ENCODE data around the gene CLTB. TPM values are rescaled to one million over a fixed set of nuclear protein-coding genes. Genes with fewer than 3 reads are reported as not detected.

Gene CLTB
- total and polyA plus RNA-seq, 2 of the 4 experiments (the other 2 are of a cell fraction): 87.6 to 99.9 TPM

DNA sequence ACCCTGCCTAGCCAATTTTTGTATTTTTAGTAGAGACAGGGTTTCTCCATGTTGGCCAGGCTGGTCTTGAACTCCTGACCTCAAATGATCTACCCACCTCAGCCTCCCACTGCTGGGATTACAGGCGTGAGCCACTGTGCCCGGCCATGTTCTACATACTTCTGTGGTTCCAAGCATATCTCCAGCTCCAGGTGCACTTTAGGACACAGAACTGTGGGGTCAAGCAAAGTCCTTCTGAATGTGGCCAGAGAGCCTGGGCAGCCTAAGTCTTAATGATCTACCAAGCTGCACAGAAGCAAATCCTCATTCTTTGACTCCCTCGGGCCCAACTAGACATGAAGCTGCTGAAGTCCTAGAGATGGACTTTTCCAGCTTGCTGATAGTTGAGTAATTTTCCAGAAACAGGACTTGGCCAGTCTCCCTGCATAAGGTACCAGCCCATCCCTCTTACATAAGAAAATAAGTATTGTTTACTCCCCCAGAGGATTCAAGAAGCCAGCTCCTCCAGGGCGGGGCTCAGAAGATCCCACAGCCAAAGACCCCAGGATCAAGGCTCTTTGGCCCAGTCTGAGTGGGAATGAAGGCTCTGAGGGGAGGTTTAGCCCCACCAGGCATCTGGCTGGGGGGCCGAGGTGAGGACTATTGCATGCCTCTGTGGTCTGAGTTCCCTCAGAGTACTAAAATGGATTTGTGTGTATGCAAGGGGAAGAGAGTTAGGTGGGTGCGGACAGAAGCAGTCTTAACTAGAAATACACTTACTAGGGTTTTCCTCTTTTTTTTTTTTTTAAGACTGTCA lies 8.7 kb downstream of the CLTB start:
- H2BK120ac ChIP-seq (ENCODE audit: low read depth, low read length): no peak overlapping the region
- ChIA-PET CTCF (interaction anchor here (1.2 kb wide), 1 partner anchor 40 kb away, joined by 3 read pairs; no protein-coding TSS in a partner anchor), POLR2A (ENCODE audit: unreplicated experiment) (no interaction called here)
- H3K18ac ChIP-seq (ENCODE audit: low read depth, low read length): no peak overlapping the region
- H2BK20ac ChIP-seq (ENCODE audit: low read depth, low read length): no peak overlapping the region
- H3K9ac ChIP-seq (ENCODE audit: low read depth, low read length): no peak overlapping the region
- H4K20me1 ChIP-seq (ENCODE audit: insufficient read depth, low read length): peaks cover 19% of the 10 kb centered on the region
- H3K23ac ChIP-seq (ENCODE audit: low read depth, low read length): no peak overlapping the region
- no peak overlapping the region for H4K8ac ChIP-seq (ENCODE audit: low read depth in 2 of 2, low read length in 2 of 2)
- H3K4me1 ChIP-seq (ENCODE audit: control insufficient read depth, insufficient read depth, low read length): no peaks in the 10 kb centered on the region
- in situ Hi-C loops (cut with MboI; ENCODE audit: low sequenced_read_pairs): no loop called here
- H3K9me3 ChIP-seq (ENCODE audit: control insufficient read depth, insufficient read depth, low read length): no peaks in the 10 kb centered on the region
- dilution Hi-C loops (cut with HindIII; ENCODE audit: low sequenced_read_pairs, unreplicated experiment): no loop called here
- no peak overlapping the region for H3K56ac ChIP-seq (ENCODE audit: extremely low read depth, insufficient read depth, low read length)
- H2AK9ac ChIP-seq (replicated peaks; ENCODE audit: low read depth, low read length, poor library complexity): peak overlapping the region; percentile 42
- 100% methylated on average over 2 of the region's 6 CpGs; no CpG with 5 or more reads in 1 of the 2 experiments for WGBS, 2 experiments (ENCODE audit: extremely low coverage in 2 of 2, insufficient read length in 1 of 2)
- H2BK5ac ChIP-seq (ENCODE audit: low read depth, low read length, poor library complexity, severe bottlenecking): no peak overlapping the region
- no peak overlapping the region for H2AFZ ChIP-seq (replicated peaks; ENCODE audit: low read length, poor library complexity)
- peaks cover 17 to 31% of the 10 kb centered on the region in 2 experiments for H3K79me1 ChIP-seq (ENCODE audit: low read depth in 1 of 2, low read length in 2 of 2)
- peaks cover 27% of the 10 kb centered on the region for H3K36me3 ChIP-seq (ENCODE audit: control insufficient read depth, insufficient read depth, low read length)
- TF ChIP-seq FOS (IDR thresholded peaks at IDR 0.05; ENCODE audit: low read depth, low read length) (no peak), MXI1 (IDR thresholded peaks at IDR 0.05; ENCODE audit: borderline replicate concordance, low read depth, low read length) (no peak), CEBPB (IDR thresholded peaks at IDR 0.05; ENCODE audit: low read depth, low read length) (no peak), MAZ (IDR thresholded peaks at IDR 0.05; ENCODE audit: borderline replicate concordance, low read depth, low read length) (no peak), BHLHE40 (IDR thresholded peaks at IDR 0.05; ENCODE audit: low read depth, low read length) (no peak), SMC3 (IDR thresholded peaks at IDR 0.05; ENCODE audit: low read depth, low read length) (no peak), RCOR1 (IDR thresholded peaks at IDR 0.05; ENCODE audit: insufficient replicate concordance, low read length) (no peak), POLR2A (IDR thresholded peaks at IDR 0.05; ENCODE audit: low read depth, low read length) (no peak), CHD1 (IDR thresholded peaks at IDR 0.05; ENCODE audit: low read depth, low read length) (no peak), RAD21 (IDR thresholded peaks at IDR 0.05; ENCODE audit: low read length) (no peak)
- TF ChIP-seq, protein P1, sequence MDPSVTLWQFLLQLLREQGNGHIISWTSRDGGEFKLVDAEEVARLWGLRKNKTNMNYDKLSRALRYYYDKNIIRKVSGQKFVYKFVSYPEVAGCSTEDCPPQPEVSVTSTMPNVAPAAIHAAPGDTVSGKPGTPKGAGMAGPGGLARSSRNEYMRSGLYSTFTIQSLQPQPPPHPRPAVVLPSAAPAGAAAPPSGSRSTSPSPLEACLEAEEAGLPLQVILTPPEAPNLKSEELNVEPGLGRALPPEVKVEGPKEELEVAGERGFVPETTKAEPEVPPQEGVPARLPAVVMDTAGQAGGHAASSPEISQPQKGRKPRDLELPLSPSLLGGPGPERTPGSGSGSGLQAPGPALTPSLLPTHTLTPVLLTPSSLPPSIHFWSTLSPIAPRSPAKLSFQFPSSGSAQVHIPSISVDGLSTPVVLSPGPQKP (IDR thresholded peaks at IDR 0.05; ENCODE audit: borderline replicate concordance, low read depth, low read length): no peak
- TF ChIP-seq, protein P2, sequence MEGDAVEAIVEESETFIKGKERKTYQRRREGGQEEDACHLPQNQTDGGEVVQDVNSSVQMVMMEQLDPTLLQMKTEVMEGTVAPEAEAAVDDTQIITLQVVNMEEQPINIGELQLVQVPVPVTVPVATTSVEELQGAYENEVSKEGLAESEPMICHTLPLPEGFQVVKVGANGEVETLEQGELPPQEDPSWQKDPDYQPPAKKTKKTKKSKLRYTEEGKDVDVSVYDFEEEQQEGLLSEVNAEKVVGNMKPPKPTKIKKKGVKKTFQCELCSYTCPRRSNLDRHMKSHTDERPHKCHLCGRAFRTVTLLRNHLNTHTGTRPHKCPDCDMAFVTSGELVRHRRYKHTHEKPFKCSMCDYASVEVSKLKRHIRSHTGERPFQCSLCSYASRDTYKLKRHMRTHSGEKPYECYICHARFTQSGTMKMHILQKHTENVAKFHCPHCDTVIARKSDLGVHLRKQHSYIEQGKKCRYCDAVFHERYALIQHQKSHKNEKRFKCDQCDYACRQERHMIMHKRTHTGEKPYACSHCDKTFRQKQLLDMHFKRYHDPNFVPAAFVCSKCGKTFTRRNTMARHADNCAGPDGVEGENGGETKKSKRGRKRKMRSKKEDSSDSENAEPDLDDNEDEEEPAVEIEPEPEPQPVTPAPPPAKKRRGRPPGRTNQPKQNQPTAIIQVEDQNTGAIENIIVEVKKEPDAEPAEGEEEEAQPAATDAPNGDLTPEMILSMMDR (conservative IDR thresholded peaks at IDR 0.05; ENCODE audit: low read depth, low read length): no peak
- TF ChIP-seq, protein P3, sequence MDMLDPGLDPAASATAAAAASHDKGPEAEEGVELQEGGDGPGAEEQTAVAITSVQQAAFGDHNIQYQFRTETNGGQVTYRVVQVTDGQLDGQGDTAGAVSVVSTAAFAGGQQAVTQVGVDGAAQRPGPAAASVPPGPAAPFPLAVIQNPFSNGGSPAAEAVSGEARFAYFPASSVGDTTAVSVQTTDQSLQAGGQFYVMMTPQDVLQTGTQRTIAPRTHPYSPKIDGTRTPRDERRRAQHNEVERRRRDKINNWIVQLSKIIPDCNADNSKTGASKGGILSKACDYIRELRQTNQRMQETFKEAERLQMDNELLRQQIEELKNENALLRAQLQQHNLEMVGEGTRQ (IDR thresholded peaks at IDR 0.05; ENCODE audit: low read depth, low read length): no peak
- intact Hi-C loops (cut with micrococcal nuclease): no loop called here
- no peak overlapping the region for H2AK5ac ChIP-seq (ENCODE audit: low read depth, low read length)
- no peak overlapping the region for H3K4ac ChIP-seq (ENCODE audit: low read depth, low read length)
- ATAC-seq (ENCODE audit: low read depth): no peak; the same call in 1 of the 2 replicates
- H3K27me3 ChIP-seq (ENCODE audit: control insufficient read depth, insufficient read depth, low read length): no peaks in the 10 kb centered on the region
- H3K4me2 ChIP-seq (ENCODE audit: low read depth, low read length): no peak overlapping the region
- no peak overlapping the region for H3K14ac ChIP-seq (replicated peaks; ENCODE audit: low read depth, low read length)
- no peak overlapping the region for H3K27ac ChIP-seq (ENCODE audit: insufficient read depth, low read length)
- no peak for DNase-seq
- no peak overlapping the region for H2BK15ac ChIP-seq (ENCODE audit: low read depth, low read length)
- H3K4me3 ChIP-seq (ENCODE audit: insufficient read depth, low read depth, low read length): no peak overlapping the region
- no TSS peak for BruUV-seq (replicated peaks)
- H4K91ac ChIP-seq (ENCODE audit: insufficient read depth, low read depth, low read length): no peak overlapping the region
- peaks cover 7% of the 10 kb centered on the region for H3K9me1 ChIP-seq (ENCODE audit: insufficient read depth, low read length)
- H4K5ac ChIP-seq (ENCODE audit: low read depth, low read length): no peak overlapping the region

All from IMR-90 (cell line).